ENCODE results near the gene PRKAG2.
"Not testable (repeated sequence)": the region's sequence is repeated elsewhere in the genome, so short reads cannot be mapped to it uniquely, and the experiment has no call there.

The PRKAG2 gene

GRCh38 chr7:151849008-151849878, 27.7 kb downstream of the PRKAG2 start:
- DNase-seq: no peak

- no peak for DNase-seq
Measured at GRCh38 chr7:151847681-151848081, 29.2 kb downstream of the PRKAG2 start.

GRCh38 chr7:151847136-151847535, 29.8 kb downstream of the PRKAG2 start:
- DNase-seq: no peak

- DNase-seq: no peak
Measured at GRCh38 chr7:151845412-151846205, 31.3 kb downstream of the PRKAG2 start.

GRCh38 chr7:151844825-151845200, 32.1 kb downstream of the PRKAG2 start:
- no peak for DNase-seq

- no peak for DNase-seq
Measured at GRCh38 chr7:151844071-151844824, 32.7 kb downstream of the PRKAG2 start.

GRCh38 chr7:151843181-151843580, 33.7 kb downstream of the PRKAG2 start:
- DNase-seq: no peak

- DNase-seq: not testable (repeated sequence)
Measured at GRCh38 chr7:151841395-151842051, 35.4 kb downstream of the PRKAG2 start.

- DNase-seq: peak; percentile 31
Measured at GRCh38 chr7:151840088-151840910, 36.6 kb downstream of the PRKAG2 start.

- DNase-seq: no peak
Measured at GRCh38 chr7:151839451-151839921, 37.4 kb downstream of the PRKAG2 start.

- peak; percentile 99 for DNase-seq
Measured at GRCh38 chr7:151838861-151839381, 38.0 kb downstream of the PRKAG2 start.

- peak; percentile 19 for DNase-seq
Measured at GRCh38 chr7:151838072-151838471, 38.8 kb downstream of the PRKAG2 start.

GRCh38 chr7:151837285-151838042, 39.5 kb downstream of the PRKAG2 start:
- DNase-seq: peak; percentile 29

- no peak for DNase-seq
Measured at GRCh38 chr7:151836927-151837205, 40.0 kb downstream of the PRKAG2 start.

GRCh38 chr7:151836191-151836926, 40.6 kb downstream of the PRKAG2 start:
- DNase-seq: no peak

- no peak for DNase-seq
Measured at GRCh38 chr7:151835636-151836035, 41.3 kb downstream of the PRKAG2 start.

GRCh38 chr7:151834271-151835035, 42.5 kb downstream of the PRKAG2 start:
- no peak for DNase-seq

GRCh38 chr7:151833691-151834090, 43.2 kb downstream of the PRKAG2 start:
- DNase-seq: no peak

GRCh38 chr7:151833213-151833651, 43.7 kb downstream of the PRKAG2 start:
- no peak for DNase-seq
